Glomerular endothelial cell (primary cell): Measurements from ENCODE around the gene RRP1B. TPM values are rescaled to one million over a fixed set of nuclear protein-coding genes. Genes with fewer than 3 reads are reported as not detected.
"Not testable (repeated sequence)": the region's sequence is repeated elsewhere in the genome, so short reads cannot be mapped to it uniquely, and the experiment has no call there.

Experiments
- DNase-seq: peaks from one replicate; pipeline ENCODE4 v3.0.0-alpha.2; 2011; ENCODE audit warnings: low read depth, low spot score; ENCODE audit errors: extremely low read depth
- total RNA-seq: library from RNA; depleted of rRNA; stranded (reverse); fragments of >200 nt; gene quantifications from 2 replicates; pipeline ENCODE4 v1.2.3, GENCODE V29; 2015

The RRP1B gene
- total RNA-seq, 1 donor from 2014 or later, result 41.0 TPM

DNA sequence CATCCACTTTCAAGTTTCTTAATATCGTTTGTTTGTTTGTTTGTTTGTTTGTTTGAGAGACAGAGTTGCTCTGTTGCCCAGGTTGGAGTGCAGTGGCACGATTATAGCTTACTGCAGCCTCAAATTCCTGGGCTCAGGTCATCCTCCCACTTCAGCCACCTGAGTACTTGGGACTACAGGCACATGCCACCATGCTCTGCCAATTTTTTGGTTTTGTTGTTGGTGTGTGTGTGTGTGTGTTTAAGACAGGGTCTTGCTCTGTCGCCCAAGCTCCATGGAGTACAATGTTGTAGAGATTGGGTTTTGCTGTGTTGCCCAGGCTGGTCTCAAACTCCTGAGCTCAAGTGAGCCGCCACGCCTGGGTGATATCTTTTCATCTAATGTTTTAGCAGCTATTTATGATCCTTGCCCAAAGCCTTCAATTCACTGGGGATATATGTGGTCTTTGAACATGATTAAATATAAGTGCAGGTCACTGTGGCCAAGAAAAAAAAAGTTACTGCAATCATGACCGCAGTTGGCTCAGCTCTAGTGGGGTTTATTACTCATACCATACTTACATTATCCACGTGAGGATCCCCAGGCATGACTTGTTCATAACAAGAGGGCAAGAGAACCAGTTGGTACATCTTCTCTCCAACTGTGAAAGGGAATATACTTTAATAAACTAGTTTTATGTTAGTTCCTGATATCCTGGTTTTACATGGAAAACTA, 8.0 kb downstream of the RRP1B start:
- DNase-seq, result no peak

GRCh38 chr21:43669828-43670605, 10.7 kb downstream of the RRP1B start:
- DNase-seq, result no peak

DNA sequence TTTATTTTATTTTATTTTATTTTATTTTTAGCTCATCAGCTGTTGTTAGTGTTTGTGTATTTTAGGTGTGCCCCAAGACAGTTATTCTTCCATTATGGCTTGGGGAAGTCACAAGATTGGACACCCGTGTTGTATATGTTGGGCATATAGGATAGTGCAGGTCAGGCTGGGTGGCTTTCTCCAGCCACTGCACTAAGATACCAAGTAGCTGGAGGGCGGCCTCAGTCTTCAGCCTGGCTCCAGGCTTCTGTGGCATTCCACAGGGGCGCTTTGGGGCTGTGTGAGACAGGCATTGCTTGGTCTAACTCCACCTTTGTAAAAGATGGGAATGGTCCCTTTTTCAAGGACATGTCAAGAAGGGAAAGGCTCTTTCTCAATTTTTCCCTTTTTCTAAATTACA, 16.5 kb downstream of the RRP1B start:
- DNase-seq, result no peak

DNA sequence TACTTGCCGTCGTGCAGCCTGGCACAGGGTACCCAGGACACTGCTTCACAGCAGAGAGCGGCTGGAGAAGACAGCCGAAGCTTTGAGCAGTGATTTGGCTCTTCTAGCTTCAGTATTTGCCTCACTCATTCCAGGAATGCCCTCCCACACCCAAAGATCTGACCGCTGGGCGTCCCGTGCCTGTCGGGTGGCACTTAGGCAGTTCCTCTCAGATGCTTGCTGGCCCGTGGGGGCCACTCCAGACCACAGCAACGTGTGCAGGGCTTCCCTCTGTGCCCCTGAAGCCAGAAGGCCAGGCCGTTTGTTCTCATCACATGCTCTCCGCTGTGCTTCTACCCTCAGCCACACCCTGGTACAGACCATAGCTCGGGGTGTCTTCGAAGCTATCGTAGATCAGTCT, 17.0 kb downstream of the RRP1B start:
- DNase-seq, result no peak

- no peak for DNase-seq
Measured at GRCh38 chr21:43679951-43680350, 20.6 kb downstream of the RRP1B start.

DNA sequence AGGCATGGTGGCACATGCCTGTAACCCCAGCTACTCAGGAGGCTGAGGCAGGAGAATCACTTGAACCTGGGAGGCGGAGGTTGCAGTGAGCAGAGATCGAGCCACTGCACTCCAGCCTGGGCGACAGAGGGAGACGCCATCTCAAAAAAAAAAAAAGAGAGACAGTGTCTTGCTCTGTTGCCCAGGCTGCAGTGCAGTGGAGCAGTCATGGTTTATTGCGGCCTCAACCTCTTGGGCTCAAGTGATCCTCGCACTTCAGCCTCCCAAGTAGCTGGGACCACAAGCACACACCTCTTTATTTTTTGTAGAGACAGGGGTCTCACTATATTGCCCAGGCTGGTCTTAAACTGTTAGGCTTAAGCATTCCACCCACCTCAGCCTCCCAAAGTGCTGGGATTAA, 21.1 kb downstream of the RRP1B start:
- not testable (repeated sequence) for DNase-seq

- DNase-seq, result no peak
Measured at GRCh38 chr21:43681650-43682049, 22.3 kb downstream of the RRP1B start.

DNA sequence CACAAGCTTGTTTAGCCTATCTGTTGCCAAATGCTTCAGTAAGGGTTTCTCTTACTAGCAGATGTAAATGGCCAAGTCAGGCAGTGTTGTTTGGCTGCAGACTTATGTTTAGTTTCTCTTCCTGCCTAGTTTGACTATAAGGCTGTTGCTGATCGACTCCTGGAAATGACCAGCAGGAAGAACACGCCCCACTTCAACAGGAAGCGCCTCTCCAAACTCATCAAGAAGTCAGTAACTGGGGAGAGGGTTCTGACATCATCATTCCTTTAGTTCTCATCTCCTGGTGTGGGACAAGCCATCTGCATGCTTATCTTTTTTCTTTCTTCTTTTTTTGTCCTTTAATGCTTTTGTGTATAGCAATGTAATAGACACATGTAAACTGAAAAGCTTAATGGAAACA, 25.1 kb downstream of the RRP1B start:
- no peak for DNase-seq

- DNase-seq, result no peak
Measured at GRCh38 chr21:43686811-43687565, 27.6 kb downstream of the RRP1B start.

DNA sequence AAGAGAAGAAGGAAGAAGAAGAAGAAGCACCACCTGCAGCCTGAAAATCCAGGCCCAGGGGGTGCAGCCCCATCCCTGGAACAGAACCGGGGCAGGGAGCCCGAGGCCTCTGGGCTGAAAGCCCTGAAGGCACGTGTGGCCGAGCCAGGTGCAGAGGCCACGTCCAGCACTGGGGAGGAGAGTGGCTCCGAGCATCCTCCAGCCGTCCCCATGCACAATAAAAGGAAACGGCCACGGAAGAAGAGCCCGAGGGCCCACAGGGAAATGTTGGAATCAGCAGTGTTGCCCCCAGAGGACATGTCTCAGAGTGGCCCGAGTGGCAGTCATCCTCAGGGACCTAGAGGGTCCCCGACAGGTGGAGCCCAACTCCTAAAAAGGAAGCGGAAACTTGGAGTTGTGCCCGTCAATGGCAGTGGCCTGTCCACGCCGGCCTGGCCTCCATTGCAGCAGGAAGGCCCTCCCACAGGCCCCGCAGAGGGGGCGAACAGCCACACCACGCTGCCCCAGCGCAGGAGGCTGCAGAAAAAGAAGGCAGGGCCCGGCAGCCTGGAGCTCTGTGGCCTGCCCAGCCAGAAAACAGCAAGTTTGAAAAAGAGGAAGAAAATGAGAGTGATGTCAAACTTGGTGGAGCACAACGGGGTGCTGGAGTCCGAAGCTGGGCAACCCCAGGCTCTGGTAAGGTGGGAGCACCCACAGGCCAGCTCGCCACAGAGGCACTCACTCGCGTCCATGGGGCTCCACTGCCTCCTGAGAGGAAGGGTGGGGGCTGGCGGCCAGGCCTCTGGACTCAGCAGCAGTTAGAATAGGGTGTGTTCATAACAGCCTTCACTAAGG, 28.4 kb downstream of the RRP1B start:
- no peak for DNase-seq

DNA sequence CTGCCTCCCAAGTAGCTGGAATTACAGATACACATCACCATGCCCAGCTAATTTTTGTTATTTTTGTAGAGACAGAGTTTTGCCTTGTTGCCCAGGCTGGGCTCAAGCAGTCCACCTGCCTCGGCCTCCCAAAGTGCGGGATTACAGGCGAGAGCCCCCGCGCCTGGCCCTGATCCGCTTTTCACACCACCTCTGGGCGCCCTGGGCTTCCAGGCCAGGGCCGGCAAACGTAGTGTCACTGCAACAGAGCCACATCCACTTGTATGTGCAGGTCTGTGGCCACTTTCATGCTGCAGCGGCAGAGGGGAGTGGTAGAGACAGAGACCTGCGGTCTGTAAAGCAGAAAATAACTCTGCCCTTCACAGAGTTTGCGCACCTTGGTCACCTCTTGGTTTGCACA, 29.5 kb downstream of the RRP1B start:
- no peak for DNase-seq

- no peak for DNase-seq
Measured at GRCh38 chr21:43689556-43690337, 30.4 kb downstream of the RRP1B start.

- no peak for DNase-seq
Measured at GRCh38 chr21:43690346-43690745, 31.0 kb downstream of the RRP1B start.

GRCh38 chr21:43691086-43691795, 31.9 kb downstream of the RRP1B start:
- no peak for DNase-seq

- no peak for DNase-seq
Measured at GRCh38 chr21:43691801-43692200, 32.4 kb downstream of the RRP1B start.

DNA sequence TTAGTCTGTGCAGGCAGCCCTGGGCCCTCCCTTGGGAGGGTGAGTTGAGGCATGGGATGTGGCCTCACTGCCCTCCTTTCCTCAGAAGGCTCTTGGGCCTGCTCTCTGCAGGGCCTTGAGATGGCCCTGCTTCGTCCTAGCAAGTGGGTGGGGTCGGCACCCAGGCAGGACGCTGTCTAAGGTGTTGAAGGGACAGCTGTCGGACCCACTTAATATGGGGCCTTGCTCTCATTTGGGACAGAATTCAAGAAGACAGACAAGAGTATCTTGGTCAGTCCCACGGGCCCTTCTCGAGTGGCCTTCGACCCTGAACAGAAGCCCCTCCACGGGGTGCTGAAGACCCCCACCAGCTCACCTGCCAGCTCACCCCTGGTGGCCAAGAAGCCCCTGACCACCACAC, 33.6 kb downstream of the RRP1B start:
- DNase-seq, result no peak

GRCh38 chr21:43693981-43694380, 34.6 kb downstream of the RRP1B start:
- no peak for DNase-seq

DNA sequence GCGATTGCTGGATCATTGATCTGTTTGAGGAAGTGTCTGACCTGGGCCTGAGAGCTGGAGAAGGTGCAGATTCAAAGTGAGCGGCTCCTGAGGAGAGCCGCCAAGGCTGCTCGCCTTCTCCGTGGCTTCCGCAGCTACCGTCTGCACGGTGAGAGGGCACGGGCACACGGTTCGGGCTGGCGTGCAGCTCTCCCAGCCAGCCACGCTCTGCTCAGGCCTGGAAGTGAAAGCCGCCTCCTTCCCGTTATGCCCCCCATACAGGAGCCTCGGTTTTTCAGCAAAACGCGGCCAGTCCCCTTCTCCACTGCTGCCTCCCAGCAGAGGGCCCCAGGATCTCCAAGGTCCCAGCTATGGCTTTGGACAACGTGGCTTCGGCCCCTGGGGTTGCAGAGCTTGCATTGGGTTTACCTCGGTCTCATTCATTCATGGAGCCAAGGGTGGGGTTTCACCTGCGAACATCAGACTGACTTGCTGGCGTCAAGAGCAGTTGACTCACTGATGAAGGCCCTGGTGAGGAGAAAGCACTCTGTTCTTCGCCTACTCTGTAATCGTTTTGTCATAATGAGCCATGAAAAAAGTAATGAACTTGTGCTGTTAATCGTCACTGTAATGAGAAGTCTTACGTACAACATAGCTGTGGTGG, 35.2 kb downstream of the RRP1B start:
- DNase-seq, result no peak

GRCh38 chr21:43696214-43696613, 36.9 kb downstream of the RRP1B start:
- no peak for DNase-seq
